CD4-positive, alpha-beta T cell treated with Interleukin-4 for 1 hour (primary cell): ENCODE data around the gene RIMBP3B.
A peak's percentile ranks its signal among the peaks of the same experiment; 100 is the strongest.
"Not testable (repeated sequence)": the region's sequence is repeated elsewhere in the genome, so short reads cannot be mapped to it uniquely, and the experiment has no call there.

Experiments used
- DNase-seq, 2 donors: peaks; one replicate each; pipeline ENCODE4 v3.0.0-alpha.2; 2020 to 2022

RIMBP3B gene

GRCh38 chr22:21417227-21417746 lies 33.7 kb downstream of the RIMBP3B start, which contains the start of gene HIC2:
Gene HIC2 (plus strand): TSS chr22:21417371. CDS start chr22:21442832, 25,461 bp downstream.
- peak in 1 of 2 donors; percentile 25 for DNase-seq

DNA sequence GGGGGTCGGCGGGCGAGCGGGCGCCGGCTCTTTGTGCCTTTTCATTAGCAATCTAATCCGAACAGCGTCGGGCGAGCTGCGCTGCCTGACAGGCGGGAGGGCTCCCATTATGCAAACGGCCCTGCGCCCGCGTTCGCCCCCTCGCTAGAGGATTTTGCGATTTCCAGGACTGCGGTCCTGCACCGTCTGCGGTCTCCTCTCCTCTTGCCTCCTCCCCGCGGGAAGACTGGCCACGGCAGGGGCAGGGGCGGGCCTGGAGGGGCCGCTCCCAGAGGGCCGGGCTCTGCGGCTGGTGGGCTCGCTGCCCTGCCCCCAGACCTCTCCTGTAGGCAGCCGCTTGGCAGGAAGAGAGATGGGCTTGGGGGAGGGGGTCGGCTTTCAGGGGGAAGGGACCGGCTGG lies 34.3 kb downstream of the RIMBP3B start:
- peak; percentile 6 to 11 for DNase-seq

DNA sequence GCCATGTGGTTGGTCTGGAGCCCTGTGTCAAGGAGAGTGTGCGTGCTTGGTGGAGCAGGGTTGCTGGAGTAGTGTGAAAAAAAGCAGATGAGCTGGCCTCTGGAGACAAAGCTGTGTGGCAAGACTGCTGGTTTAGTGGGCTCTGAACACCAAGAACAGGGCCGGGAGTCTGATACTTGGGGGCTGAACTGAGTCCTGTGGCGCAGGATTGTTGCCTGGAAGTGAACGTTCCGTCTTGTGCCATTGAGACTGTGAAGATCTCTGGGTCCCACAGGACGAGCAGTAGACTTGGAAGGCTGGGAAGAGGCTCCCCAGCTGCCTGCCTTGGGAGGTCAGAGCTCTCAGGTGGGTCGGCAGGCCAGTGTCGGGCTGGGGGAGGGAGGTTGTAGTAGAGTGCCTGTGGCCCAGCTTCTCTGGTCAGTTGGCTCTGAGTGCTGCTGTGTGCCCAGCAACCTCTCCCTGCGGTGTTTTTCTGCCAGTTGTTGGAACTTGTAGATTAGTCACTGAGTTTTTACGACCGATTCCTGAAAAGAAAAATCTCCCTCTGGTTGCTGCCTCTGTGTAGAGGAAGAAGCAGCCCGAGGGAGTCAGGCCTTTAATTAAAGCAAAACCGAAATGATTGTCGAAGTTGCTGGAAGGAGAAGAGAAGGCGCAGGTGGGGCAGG lies 35.6 kb downstream of the RIMBP3B start:
- not testable (repeated sequence) for DNase-seq

GRCh38 chr22:21420180-21420763 lies 36.7 kb downstream of the RIMBP3B start:
- not testable (repeated sequence) for DNase-seq

GRCh38 chr22:21424084-21424709 lies 40.6 kb downstream of the RIMBP3B start:
- not testable (repeated sequence) for DNase-seq

GRCh38 chr22:21434378-21435233 lies 51.1 kb downstream of the RIMBP3B start:
- not testable (repeated sequence) for DNase-seq

GRCh38 chr22:21435998-21436810 lies 52.7 kb downstream of the RIMBP3B start:
- DNase-seq = not testable (repeated sequence)

GRCh38 chr22:21438013-21438412 lies 54.5 kb downstream of the RIMBP3B start:
- not testable (repeated sequence) for DNase-seq
